ENCODE data around the gene ARID1B.

ARID1B gene

DNA sequence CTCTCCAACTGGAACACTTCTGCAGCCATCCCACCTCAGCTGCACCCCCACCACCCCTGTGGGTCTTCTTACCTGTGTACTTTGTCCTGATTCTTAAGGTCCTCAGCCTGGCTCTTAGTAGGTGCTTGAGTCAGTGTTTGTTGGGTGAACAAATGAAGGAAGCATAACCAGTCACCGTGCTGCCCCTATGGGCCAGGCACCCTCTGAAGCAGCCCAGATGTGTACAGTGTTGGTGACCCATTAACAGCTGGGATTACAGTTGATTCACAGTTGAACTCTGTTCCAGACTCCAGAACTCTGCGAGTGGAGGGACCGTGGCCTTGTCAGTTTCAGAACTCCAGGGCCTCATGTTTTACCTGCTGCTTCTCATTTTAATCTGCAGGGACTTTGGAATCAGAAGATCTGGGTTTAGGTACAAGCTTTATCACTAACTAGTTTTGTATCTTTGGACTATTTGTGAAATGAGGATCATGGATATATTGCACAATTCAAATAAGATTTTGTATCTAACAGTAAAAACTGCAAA is 342.4 kb downstream of the ARID1B start:
- DNase-seq, result no peak

DNA sequence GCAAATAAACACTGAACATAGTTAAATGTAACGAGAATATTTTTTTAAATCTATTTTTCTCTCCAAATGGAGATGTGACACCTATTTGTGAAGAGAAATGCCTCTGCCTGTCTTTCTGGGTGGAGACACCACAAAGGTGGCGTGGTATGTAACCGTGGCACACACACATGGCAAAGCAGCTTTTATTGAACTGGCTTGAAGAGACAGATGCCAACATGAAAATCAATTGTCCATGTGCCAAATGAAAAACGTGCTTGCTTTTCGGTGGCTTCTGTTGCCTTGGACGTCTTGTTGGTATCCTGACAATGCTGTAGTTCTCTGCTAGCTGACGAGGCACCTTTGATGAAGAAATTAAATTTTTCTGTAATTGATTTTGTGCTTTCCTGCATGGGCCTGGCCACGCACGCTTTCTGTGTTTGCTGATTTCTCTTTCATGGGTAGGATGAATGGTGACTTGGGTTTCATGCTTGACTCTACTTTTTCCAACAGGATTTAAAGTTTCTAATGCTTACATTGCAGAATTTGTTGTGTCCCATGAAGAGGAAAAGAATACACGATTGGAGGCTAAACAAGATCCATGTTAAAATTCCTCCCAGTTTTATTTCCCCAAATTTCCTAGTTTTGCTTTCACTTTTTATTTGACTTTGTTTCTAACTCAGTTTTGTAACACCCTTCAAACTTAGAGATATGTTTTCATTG is 343.5 kb downstream of the ARID1B start:
- no peak for DNase-seq

DNA sequence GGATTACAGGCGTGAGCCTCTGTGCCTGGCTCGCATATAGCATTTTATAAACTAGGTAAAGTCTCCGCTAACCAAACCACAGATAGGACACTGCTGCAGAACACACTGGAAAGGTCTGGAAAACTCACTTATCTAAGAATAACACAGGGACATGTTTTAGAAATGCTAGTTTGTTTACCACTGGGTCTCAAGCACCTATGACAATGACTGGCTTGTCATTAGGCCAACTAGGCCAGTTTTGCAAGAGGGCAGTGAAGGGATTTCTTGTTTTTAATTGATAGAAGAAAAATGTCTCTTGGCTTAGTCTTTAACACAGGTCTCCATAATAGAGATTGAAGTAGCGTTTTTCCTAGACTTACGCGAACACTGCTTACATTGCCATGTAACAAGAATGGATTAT is 344.7 kb downstream of the ARID1B start:
- DNase-seq, result no peak

DNA sequence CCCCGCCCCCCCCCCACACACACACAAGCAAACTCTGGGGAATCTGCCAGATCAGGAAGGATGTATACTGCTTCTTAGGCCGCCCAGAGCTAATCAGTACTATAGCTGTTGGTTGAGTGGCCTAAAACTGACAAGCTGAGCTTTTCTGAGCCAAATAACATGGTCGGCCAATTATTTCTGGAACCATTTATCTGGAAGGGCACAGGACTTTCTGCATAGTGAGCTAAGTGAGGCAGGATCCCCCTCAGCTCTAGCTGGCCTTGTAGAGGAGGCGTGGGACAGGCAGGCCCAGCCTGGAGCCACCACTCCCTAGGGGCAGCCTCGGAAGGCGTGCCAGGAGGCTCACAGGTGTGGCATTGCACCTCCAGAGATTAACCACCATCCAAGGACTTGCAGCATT is 346.1 kb downstream of the ARID1B start:
- no peak for DNase-seq

DNA sequence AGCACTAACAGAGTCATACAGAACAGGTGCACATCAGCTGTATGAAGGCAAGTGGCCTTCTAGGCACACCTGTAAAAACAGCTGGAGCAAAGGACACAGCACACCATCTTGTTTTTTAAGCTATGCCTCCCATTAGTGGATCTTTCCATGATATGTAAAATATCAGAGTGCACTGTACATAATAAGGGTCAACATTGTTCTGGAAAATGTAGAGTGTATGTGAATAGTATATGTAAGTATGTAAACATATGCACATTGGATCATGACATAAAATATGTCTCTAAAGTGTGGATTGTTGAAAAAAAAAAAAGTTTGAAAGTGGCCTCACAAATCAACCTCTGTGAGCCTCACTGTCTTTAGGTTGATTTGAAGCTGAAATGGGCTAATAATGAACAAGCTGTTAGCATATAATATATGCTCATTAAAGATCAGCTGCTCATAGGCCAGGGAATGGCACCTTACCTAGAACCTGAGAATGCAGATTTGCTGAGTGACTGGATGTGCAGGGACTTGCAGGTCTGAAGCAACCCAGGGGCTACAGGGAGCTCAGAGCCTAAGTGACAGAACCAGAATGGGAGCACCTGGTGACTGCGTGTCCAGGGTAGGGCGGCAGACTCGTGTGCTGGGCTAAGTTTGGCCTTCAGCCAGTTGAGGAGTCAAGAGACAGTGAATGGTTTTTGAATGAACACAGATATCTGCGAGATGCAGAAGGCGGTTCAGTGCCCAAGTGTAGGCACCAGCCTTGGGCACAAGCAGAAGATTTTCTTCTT is 347.5 kb downstream of the ARID1B start:
- no peak for DNase-seq

DNA sequence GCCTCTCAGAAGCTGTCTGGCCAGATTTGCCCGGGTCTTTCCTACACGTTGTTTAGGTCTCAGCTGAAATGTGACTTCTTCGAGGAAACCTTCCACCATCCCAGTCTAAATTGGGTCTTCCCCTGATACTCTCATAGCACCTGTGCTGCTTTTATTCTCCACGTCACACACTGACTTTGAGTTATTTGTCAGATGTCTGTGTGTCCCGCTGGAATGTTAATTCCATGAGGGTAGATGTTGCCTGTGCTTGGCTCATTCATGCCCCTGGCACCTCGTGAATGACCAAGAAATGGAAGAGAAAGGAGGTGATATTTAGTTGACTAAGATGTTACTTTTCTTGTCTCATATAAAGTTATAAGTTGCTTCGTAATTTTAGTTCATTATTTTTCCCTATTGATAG is 348.4 kb downstream of the ARID1B start:
- DNase-seq, result no peak

DNA sequence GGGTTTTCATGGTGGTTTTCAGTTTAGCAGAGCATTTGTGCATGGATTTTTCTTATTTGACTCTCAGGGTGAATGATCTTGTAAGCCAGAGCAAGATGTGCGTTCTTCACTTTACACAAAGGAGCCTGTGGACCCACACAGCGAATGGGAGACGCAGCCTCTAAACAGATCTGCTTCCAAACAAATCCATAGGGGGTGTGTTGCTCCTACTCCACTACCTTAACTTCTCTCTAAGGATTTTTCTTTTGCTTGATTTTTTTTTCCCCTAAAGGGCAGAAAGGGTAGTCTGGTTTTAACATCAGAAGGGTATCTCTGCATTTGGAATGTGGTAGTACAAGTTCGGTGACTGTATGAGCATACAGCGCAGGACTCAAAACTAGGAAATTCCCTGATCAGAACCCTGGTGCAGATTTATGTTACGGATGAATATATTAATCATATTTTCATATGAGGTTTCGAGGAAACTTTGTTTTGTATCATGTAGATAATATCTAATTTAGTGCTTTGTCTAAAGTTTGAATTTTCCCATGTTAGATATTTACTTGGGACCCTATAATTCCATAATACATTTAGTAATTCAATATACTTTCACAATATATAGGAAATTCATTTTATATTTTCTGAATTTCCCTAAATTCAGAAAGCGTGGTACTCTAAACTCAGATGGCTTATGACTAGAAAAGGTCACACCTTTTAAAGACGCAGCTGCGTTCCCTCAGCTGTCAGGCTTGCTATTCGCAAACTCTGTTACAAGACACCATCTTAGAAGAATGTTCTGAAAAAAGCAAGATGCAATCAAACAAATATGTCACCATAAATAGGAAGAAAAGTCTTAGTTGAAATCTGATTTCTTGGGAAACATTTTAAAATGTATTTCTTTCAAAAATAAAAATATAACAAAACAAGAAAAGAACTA is 349.3 kb downstream of the ARID1B start:
- no peak for DNase-seq

DNA sequence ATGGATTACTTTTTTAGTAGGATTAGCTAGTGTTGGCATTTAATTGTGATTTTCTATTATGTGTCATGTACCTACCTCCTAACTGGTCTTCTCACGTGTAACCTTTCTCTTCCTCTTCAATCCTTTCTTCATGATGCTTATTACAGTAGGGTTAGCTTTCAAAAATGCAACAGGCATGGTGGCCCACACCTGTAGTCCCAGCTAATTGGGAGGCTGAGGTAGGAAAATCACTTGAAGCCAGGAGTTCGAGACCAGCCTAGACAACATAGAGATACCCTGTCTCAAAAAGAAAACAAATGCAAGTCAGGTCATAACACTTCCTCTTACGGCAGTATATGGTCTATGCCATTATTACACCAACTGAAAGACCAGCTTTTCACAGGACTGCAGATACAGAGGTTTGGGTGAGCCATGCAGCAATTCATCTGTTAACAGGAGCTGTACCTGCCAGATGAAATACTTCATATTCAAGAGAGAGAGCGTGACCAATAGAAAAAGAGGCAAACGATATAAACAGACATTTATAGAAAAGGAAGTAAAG is 351.1 kb downstream of the ARID1B start:
- DNase-seq, result no peak

DNA sequence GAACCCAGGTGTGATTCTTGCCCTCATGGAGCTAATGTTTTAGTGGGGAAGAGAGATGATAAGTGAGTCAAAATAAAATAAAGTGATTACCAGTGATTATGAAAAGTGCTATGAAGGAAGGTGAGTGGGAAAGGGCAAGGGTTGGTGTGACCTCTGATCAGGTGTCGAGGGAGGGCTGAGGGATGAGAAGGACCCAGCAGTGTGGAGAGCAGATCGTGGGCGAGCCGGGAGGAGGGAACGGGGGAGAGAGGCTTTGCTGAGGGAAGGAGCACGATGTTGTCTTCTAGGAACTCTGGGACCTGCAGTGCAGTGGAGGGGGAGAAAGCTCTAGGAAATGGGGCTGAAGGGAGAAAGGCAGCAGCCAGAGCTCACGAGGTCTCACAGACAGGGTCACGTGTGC is 354.1 kb downstream of the ARID1B start:
- DNase-seq, result no peak

DNA sequence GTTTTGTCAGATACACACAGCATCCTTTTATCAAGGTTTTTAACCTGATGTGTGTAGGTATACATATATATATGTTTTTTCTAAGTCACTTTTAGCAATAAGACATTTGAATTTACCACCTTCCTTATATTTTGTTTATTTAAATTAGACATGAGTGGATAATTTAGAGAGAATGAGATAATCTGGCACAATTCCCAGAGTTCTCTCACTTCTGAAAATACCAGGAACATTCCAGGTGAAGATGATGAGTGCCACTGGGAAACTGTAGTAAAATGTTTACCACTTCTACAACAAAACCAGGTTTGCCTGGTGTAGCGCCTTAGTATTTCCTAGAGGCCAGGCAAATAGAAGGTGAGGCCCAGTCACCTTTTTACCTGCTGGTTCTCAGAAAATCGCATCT is 356.7 kb downstream of the ARID1B start:
- DNase-seq, result no peak

DNA sequence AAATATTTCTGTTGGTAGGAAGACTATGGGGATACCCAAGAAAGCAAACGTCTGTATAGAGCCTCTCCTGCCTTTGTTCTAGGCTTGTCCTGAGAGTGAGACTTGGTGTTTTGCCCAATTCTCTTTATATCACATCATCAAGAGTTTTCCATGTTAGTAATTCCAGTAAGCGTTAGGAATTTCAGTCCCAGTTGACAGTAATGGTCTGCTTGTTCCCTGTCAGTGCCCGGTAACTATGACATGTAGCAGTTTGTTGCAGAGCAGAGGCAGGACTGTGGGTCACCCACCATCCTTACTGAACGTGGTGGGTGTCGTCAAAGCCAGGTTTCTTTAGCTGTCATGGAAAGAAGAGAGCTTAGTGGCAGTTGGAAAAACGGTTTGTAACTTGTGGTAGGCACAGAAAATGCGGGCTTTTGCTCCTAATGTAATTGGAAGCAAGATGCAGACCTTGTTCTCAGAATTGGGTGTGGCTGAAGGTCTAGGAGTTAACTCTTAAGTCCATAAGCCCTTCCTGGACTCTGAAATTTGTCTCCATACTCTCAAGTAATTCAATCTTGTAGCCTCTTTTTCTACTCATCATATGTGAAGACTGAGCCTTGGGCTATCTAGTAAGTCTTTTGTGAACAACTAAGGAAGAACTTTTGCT is 357.3 kb downstream of the ARID1B start:
- DNase-seq, result no peak

DNA sequence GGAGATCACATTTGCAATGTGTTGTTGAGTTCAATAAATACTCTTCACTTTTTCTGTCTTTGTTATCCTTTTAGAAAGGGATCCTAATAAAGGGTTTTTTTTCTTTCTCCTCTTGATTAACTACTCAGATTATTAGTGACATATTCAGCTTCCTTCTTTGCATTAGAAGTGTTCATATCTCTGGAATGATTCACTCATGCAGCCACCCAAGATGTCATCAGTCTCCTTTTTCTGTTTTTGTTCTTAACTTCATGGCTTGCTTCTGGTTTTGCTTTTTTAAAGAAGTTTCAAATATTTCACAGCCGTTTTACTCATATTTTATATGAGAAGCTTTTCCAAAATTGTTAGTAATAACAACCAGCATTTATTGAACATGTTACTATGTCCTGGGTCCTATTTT is 358.5 kb downstream of the ARID1B start:
- DNase-seq, result no peak

DNA sequence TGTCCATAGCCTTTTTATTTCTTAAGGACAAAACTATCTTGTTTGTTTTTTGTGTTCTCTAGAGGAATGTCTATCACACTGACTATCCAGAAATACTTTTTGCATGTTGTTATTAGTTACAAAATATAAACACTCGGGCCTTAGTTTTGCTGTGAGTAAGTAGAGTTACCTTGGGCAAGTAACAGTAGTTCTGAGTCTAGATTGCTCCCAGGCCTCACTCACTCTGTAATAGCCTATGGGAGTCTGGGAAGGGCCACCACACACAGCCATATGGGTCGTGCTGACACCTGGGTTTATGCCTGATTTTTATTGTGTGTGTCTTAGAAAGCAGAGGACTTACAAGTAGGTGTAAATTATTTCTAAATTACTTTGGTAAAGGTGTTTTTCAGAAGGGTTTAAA is 360.3 kb downstream of the ARID1B start:
- DNase-seq, result no peak

DNA sequence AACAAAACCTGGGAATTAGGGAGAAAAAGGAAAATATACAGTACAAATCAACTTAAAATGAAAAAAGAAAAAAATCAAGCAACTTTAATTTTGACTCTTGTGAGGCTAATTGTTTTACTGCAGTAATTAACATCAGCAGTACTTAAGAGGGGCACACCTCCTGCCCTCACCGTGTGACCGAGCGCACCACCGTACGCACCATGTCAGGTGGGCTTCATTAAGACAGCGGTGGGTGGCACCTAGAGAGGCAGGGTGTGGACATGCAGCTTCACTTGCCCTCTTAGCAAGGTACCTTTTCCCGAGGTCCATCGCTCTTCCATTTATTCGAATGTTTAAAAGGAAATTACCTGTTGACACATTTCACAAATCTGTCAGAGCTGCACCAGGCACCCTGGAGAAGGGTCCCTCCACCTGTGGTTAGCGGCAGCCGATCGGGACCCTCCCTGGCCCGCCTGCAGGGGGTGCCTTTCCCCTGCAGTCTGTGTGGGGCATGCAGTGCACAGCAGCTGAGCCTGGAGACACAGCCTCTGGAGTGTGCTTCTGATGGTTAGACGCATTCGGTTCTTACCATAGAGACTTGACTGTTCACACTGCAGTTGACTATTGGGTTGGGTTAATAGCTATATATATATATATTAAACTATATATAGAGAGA is 362.0 kb downstream of the ARID1B start:
- DNase-seq, result no peak

DNA sequence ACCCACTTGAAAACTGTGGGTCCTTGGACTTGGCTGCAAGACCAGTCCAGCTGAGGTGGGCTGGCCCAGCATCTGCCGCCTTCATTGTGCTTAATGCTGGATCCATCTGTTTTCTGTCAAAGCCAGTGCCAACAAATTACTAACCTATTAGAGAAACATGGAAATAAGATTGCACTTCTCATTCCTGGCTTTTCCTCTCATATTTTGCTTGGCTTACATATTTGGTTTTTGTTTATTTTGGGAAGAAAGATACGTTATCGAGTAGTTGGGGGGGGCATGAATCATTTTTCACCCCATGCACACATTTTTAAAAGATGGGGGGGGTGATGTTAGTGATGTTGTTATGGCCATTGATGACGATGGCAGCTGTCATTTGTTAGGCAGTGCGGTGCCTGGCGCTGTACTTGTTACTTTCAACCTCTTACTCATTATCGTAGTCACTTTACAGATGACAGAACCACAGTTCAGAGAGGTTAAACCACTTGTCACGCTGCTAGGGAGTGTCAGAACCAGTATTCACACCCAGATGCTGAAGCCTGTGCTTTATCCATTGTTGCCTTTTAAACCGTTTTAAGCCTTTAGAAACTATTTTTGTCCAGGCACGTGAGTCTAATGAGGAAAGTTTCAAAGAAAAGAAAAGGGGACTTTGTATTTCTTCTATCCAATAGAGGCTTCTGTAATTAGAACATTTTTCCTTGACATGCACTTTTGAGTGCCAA is 366.2 kb downstream of the ARID1B start:
- peak; percentile 35 for DNase-seq

DNA sequence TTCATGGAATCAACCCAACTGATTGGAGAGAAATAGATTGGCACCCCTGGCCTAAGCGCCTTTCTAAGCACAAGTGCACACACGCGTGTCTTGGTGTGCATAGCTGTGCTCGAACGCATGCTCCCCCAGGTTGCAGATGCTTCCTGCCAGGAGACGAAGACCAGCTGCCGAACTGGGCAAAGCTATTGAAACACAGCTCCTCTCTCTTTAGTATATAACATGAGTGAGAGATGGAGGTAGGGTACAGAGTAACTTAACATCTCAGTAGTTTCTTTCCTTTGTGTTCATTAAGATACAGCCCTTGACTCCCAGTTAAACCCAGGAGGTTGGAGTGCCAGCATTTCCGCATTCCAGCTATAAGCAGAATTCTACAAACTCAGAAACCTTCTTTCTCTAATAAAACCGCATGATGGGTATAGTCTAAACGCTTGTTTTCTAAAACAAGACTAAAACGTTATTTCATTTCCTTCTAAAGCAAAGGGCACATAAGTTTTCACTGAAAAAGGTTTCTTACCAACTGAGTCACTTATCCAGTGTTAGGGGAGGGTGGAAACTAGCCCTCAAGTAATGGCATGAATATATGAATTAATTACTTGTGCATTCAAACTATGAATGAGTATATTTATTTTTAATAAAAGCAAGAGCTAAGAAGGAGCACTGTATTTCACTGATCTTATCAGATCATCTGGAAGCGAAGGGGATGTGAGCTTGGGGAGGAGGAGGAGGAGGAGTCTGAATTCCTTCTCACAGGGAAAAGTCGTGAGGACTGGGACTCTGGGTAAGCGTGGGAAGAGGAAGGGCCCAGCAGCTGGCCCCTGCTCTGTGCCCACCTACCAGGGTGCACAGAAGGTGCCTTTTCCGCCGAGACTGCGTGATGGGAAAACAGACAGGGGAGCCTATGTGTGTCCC is 367.0 kb downstream of the ARID1B start:
- DNase-seq, result no peak

DNA sequence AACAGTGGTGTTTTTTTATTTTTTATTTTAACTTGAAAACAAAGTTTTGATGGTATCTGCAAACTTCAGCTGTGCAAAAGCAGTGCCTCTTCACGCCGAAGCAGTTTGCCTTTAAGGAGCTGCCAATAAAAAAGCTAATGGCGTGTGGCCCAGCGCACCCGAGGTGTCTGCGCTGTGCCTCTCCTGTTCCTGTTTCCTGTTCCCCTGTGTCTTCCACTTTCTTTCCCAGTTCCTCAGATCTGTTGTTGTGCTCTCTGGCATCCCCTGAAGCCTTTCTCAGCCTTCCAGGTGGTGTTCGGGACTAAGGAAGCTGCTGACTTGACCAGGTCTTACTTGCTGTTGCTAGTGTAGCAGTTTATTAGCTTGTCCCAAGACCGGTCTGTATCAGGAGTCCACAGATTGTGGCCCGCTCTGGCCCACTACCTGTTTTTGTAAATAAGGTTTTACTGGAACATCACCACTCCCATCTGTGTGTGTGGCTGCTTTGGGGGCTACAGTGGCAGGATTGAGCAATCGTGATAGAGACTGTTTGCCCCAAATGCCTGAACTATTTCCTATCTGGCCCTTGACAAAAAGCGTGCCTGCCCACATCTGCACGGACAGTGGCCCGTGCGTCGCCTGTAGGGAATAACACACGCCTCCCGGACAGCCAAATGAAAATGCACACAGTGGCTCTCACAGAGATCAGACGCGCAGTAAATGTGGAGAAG is 367.8 kb downstream of the ARID1B start:
- DNase-seq, result no peak

DNA sequence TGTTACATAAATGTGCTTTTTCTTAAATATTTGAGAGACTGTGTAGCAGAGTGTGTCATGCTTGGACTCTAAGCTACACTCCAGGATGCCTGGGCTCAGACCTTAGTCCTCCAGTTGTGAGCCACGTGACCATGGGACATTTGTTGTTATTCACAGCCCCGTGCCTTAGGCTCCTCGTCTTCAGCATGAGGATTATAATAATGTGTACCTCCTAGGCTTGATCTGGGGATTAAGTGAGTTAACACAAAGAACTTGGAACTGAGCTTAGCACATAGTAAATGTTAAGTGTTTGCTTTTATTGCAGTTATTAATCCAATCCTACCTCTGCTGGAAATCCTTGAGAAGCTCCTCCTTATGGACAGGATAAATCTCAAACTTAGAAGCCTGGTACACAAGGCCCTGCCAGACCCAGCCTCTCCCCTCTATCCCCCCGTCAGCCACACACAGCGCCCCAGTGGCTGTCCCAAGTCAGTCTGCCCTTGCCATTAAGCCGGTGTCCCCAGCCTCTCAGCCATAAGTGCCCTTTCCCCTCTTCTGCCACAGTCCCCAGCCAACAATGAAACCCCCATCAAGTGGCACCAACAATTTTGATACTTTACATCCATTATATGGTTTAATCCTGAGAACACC is 368.6 kb downstream of the ARID1B start:
- DNase-seq, result no peak

Data from stimulated activated CD4-positive, alpha-beta T cell treated with anti-CD3 and anti-CD28 coated beads, Interleukin-15, amount 100 ng/mL, for 24 hours (primary cell).